Caco-2 (cell line): ENCODE data around the gene MMP26. TPM values are rescaled to one million over a fixed set of nuclear protein-coding genes. Genes with fewer than 3 reads are reported as not detected.

Source experiments
- BruUV-seq: library from RNA; stranded (reverse); fragments of 400-500 nt; replicated peaks from 2 replicates; lab custom pipeline; 2021; lab: Mats Ljungman, UMichigan
- CTCF ChIA-PET: fragments of 300-600 bp; sonication (Branson Sonifier 250); formaldehyde crosslinking; loops from one replicate; lab custom pipeline; 2022; ENCODE audit warnings: antibody characterized with exemption; lab: Charles Lee
- POLR2A ChIA-PET: fragments of 300-600 bp; sonication (Branson Sonifier 250); formaldehyde crosslinking; loops from one replicate; lab custom pipeline; 2022; ENCODE audit warnings: antibody characterized with exemption; lab: Charles Lee
- DNase-seq, 2 experiments: peaks; one replicate each; pipeline versions ENCODE4 v3.0.0 to v3.0.0-alpha.2; 2020 to 2022
- H3K27me3 ChIP-seq: replicated peaks from 2 replicates; pipeline ENCODE4 v1.6.0; 2011; ENCODE audit warnings: low read length; ENCODE audit not compliant: control insufficient read depth, insufficient read depth
- H3K36me3 ChIP-seq: 2 replicates; pipeline ENCODE4 v1.5.1; 2011; ENCODE audit warnings: low read length; ENCODE audit not compliant: control insufficient read depth, insufficient read depth
- H3K4me1 ChIP-seq: fragments of 250-450 bp; sonication (Bioruptor Pico); 2 replicates; pipeline ENCODE4 v1.5.1; 2020; ENCODE audit warnings: mild to moderate bottlenecking
- H3K4me3 ChIP-seq: 2 replicates; pipeline ENCODE4 v1.5.1; 2011; ENCODE audit warnings: low read depth, mild to moderate bottlenecking, control low read depth, low read length
- H3K9me3 ChIP-seq: fragments of 250-450 bp; sonication (Bioruptor Pico); 2 replicates; pipeline ENCODE4 v1.5.1; 2020; ENCODE audit warnings: mild to moderate bottlenecking, moderate library complexity
- H3K27ac Mint-ChIP-seq: one replicate; pipeline ENCODE4 v1.8.0; 2022; ENCODE audit warnings: mixed read lengths; ENCODE audit not compliant: unreplicated experiment
- H3K27me3 Mint-ChIP-seq: one replicate; pipeline ENCODE4 v1.8.0; 2022; ENCODE audit warnings: mixed read lengths; ENCODE audit not compliant: insufficient read depth, unreplicated experiment
- H3K36me3 Mint-ChIP-seq: one replicate; pipeline ENCODE4 v1.8.0; 2022; ENCODE audit warnings: mild to moderate bottlenecking, mixed read lengths; ENCODE audit not compliant: insufficient read depth, unreplicated experiment
- H3K4me1 Mint-ChIP-seq: one replicate; pipeline ENCODE4 v1.8.0; 2022; ENCODE audit warnings: low read depth, mixed read lengths; ENCODE audit not compliant: unreplicated experiment
- H3K4me3 Mint-ChIP-seq: one replicate; pipeline ENCODE4 v1.8.0; 2022; ENCODE audit warnings: mild to moderate bottlenecking, moderate library complexity, mixed read lengths; ENCODE audit not compliant: unreplicated experiment
- H3K9me3 Mint-ChIP-seq: one replicate; pipeline ENCODE4 v1.8.0; 2022; ENCODE audit warnings: mixed read lengths; ENCODE audit not compliant: unreplicated experiment
- intact Hi-C: fragments of 100-400 bp; cut with micrococcal nuclease; formaldehyde crosslinking; loops from one replicate; pipeline ENCODE4 v1.10.0; 2022; ENCODE audit not compliant: unreplicated experiment
- total RNA-seq: library from RNA; stranded (reverse); gene quantifications from 2 replicates; pipeline ENCODE4 v1.2.3, GENCODE V29; 2022
- TF ChIP-seq, protein P1 (sequence below), 2 experiments: fragments of 200-600 bp in 1 of 2; IDR thresholded peaks; 1 replicate in 1 of 2; 2 replicates in 1 of 2; pipeline versions ENCODE4 v1.5.1 to v1.8.0; 2011 to 2022; ENCODE audit warnings: antibody characterized with exemption in 1 of 2, control low read depth in 1 of 2, inconsistent platforms in 1 of 2, low read depth in 1 of 2, low read length in 1 of 2, mild to moderate bottlenecking in 1 of 2, moderate library complexity in 1 of 2; ENCODE audit not compliant: insufficient read depth in 1 of 2, severe bottlenecking in 1 of 2, unreplicated experiment in 1 of 2

Gene MMP26
- total RNA-seq, 1 experiment from 2014 or later = not detected

DNA sequence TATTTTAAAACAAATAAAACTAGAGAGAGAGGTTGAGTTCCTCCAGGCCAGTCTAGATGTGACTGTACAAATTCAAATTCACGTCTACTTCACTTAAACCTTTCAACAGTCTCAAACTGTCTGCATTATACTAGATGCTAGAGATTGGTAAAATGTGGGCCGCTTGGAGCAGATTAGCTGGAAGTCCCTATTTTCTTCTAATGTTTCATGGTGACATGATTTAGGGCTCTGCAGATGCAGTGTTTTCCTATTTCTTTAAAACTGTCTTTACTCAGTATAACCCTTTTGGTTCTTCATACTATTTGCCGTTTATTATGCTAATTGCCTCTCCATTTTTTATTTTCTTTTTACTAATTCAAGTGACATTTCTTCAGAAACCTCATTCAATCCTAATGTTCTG lies 40.4 kb upstream of the MMP26 start:
- H3K27me3 ChIP-seq = no peaks in the 10 kb centered on the region
- TF ChIP-seq, protein P1, sequence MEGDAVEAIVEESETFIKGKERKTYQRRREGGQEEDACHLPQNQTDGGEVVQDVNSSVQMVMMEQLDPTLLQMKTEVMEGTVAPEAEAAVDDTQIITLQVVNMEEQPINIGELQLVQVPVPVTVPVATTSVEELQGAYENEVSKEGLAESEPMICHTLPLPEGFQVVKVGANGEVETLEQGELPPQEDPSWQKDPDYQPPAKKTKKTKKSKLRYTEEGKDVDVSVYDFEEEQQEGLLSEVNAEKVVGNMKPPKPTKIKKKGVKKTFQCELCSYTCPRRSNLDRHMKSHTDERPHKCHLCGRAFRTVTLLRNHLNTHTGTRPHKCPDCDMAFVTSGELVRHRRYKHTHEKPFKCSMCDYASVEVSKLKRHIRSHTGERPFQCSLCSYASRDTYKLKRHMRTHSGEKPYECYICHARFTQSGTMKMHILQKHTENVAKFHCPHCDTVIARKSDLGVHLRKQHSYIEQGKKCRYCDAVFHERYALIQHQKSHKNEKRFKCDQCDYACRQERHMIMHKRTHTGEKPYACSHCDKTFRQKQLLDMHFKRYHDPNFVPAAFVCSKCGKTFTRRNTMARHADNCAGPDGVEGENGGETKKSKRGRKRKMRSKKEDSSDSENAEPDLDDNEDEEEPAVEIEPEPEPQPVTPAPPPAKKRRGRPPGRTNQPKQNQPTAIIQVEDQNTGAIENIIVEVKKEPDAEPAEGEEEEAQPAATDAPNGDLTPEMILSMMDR (IDR thresholded peaks at IDR 0.05; ENCODE audit: insufficient read depth in 1 of 2, low read depth in 1 of 2, low read length in 1 of 2, severe bottlenecking in 1 of 2, unreplicated experiment in 1 of 2) = no peak
- H3K27ac Mint-ChIP-seq = no peak overlapping the region
- no peak overlapping the region for H3K4me3 Mint-ChIP-seq
- intact Hi-C loops = no loop called here
- H3K9me3 Mint-ChIP-seq = no peaks in the 10 kb centered on the region
- peaks cover 21% of the 10 kb centered on the region for H3K27me3 Mint-ChIP-seq
- H3K36me3 ChIP-seq = no peaks in the 10 kb centered on the region
- H3K4me3 ChIP-seq = no peak overlapping the region
- ChIA-PET CTCF (no interaction called here), POLR2A (no interaction called here)
- H3K36me3 Mint-ChIP-seq = no peaks in the 10 kb centered on the region
- H3K4me1 ChIP-seq = peaks cover 2% of the 10 kb centered on the region; the same call in 1 of the 2 replicates
- H3K4me1 Mint-ChIP-seq = no peaks in the 10 kb centered on the region
- no TSS peak for BruUV-seq
- no peak for DNase-seq
- no peaks in the 10 kb centered on the region for H3K9me3 ChIP-seq

DNA sequence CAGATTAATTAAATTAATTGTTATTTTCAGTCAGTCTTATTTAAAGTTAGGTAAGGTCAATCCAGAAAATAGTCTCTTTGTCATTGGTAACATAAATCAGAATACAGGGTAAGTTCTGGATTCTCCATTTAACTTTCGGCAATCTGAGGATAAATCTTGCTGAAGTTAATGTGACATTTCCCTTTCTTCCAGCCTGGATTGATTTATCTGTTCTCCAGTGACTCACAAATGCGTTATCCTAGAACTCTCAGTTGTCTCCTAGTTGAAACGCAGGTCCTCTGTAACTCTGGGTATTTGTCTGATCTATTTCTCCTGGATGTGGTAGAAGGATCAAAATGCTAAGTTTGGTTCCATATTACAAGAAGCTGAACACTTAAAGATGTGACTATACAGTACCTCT lies 39.8 kb upstream of the MMP26 start:
- peaks cover 21% of the 10 kb centered on the region for H3K27me3 Mint-ChIP-seq
- no peaks in the 10 kb centered on the region for H3K27me3 ChIP-seq
- no peaks in the 10 kb centered on the region for H3K9me3 ChIP-seq
- BruUV-seq = no TSS peak
- H3K4me1 ChIP-seq = no peaks in the 10 kb centered on the region
- H3K27ac Mint-ChIP-seq = no peak overlapping the region
- POLR2A ChIA-PET = no interaction called here
- no peaks in the 10 kb centered on the region for H3K9me3 Mint-ChIP-seq
- no peaks in the 10 kb centered on the region for H3K36me3 Mint-ChIP-seq
- H3K4me3 Mint-ChIP-seq = no peak overlapping the region
- TF ChIP-seq, protein P1 (IDR thresholded peaks at IDR 0.05; ENCODE audit: insufficient read depth in 1 of 2, low read depth in 1 of 2, low read length in 1 of 2, severe bottlenecking in 1 of 2, unreplicated experiment in 1 of 2) = no peak
- H3K4me3 ChIP-seq = no peak overlapping the region
- intact Hi-C loops = no loop called here
- H3K4me1 Mint-ChIP-seq = no peaks in the 10 kb centered on the region
- CTCF ChIA-PET = no interaction called here
- no peak for DNase-seq
- no peaks in the 10 kb centered on the region for H3K36me3 ChIP-seq

DNA sequence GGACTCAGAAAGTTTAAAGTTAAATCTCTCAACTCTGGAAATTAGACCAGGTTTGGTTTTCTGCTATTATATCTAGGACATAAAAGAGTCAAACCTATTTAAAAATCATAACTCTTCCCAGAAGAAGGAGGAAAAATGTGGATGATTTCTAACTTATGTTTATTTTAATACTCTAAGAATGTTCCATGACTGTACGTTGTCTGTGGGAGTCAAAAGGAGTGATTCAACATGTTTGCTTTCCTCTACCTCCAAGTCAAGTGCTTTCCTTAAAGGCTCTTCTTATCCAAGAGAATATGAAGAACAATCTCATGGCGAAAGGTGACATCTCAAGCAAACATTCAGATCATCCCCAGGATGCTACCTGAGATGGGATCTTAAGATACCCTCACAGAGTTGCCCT lies 39.2 kb upstream of the MMP26 start:
- CTCF ChIA-PET = no interaction called here
- no TSS peak for BruUV-seq
- H3K4me1 Mint-ChIP-seq = no peaks in the 10 kb centered on the region
- Histone ChIP-seq H3K4me3 (no peak overlapping the region), H3K9me3 (no peaks in the 10 kb centered on the region), H3K4me1 (no peaks in the 10 kb centered on the region), H3K36me3 (no peaks in the 10 kb centered on the region), H3K27me3 (no peaks in the 10 kb centered on the region)
- intact Hi-C loops = no loop called here
- POLR2A ChIA-PET = no interaction called here
- no peak for DNase-seq
- H3K4me3 Mint-ChIP-seq = no peak overlapping the region
- no peaks in the 10 kb centered on the region for H3K9me3 Mint-ChIP-seq
- TF ChIP-seq, protein P1 (IDR thresholded peaks at IDR 0.05; ENCODE audit: insufficient read depth in 1 of 2, low read depth in 1 of 2, low read length in 1 of 2, severe bottlenecking in 1 of 2, unreplicated experiment in 1 of 2) = no peak
- no peak overlapping the region for H3K27ac Mint-ChIP-seq
- no peaks in the 10 kb centered on the region for H3K36me3 Mint-ChIP-seq
- peaks cover 21% of the 10 kb centered on the region for H3K27me3 Mint-ChIP-seq
